Activated CD8-positive, alpha-beta T cell treated with anti-CD3 and anti-CD28 coated beads for 36 hours (primary cell): Measurements from ENCODE around the gene LOXL3. TPM values are rescaled to one million over a fixed set of nuclear protein-coding genes. Genes with fewer than 3 reads are reported as not detected.

Experiments used
- ATAC-seq: fragments of 200-7000 bp; cut with Tn5 transposase; one replicate; pipeline ENCODE4 v1.10.0; 2021; ENCODE audit warnings: mild to moderate bottlenecking, moderate library complexity
- CTCF ChIA-PET: fragments of 350-600 bp; sonication (Branson Sonifier 250); formaldehyde crosslinking; loops from one replicate; lab custom pipeline; 2021; ENCODE audit warnings: antibody characterized with exemption; lab: Charles Lee
- POLR2A ChIA-PET: fragments of 350-600 bp; sonication (Branson Sonifier 250); formaldehyde crosslinking; loops from one replicate; lab custom pipeline; 2021; ENCODE audit warnings: antibody characterized with exemption; lab: Charles Lee
- DNase-seq: peaks from one replicate; pipeline ENCODE4 v3.0.0-alpha.2; 2020
- H3K27ac Mint-ChIP-seq: one replicate; pipeline ENCODE4 v1.8.0; 2021; ENCODE audit warnings: mild to moderate bottlenecking, mixed read lengths
- H3K27me3 Mint-ChIP-seq: one replicate; pipeline ENCODE4 v1.8.0; 2021; ENCODE audit warnings: mixed read lengths
- H3K36me3 Mint-ChIP-seq: one replicate; pipeline ENCODE4 v1.8.0; 2021; ENCODE audit warnings: low read depth, mixed read lengths
- H3K4me1 Mint-ChIP-seq: one replicate; pipeline ENCODE4 v1.8.0; 2021; ENCODE audit warnings: low read depth, mixed read lengths
- H3K4me3 Mint-ChIP-seq: one replicate; pipeline ENCODE4 v1.8.0; 2021; ENCODE audit warnings: mild to moderate bottlenecking, moderate library complexity, mixed read lengths
- H3K9me3 Mint-ChIP-seq: one replicate; pipeline ENCODE4 v1.8.0; 2021; ENCODE audit warnings: mixed read lengths
- CTCF ChIP-seq: fragments of 200-600 bp; IDR thresholded peaks from one replicate; pipeline ENCODE4 v1.8.0; 2022; ENCODE audit warnings: antibody characterized with exemption, mild to moderate bottlenecking
- intact Hi-C: fragments of 100-400 bp; cut with micrococcal nuclease; formaldehyde crosslinking; loops from one replicate; pipeline ENCODE4 v1.10.0; 2022
- total RNA-seq, 2 experiments: library from RNA; stranded (reverse); gene quantifications; one replicate each; pipeline ENCODE4 v1.2.3, GENCODE V29; 2021

Gene LOXL3
- total RNA-seq, 2 experiments from 2014 or later, result 0.38 to 0.60 TPM

- POLR2A ChIA-PET, result no interaction called here
- no peaks in the 10 kb centered on the region for H3K9me3 Mint-ChIP-seq
- ATAC-seq (no peak), DNase-seq (no peak)
- intact Hi-C loops, result no loop called here
- CTCF ChIA-PET, result interaction anchor here (1.3 kb wide), 1 partner anchor 11 kb away, joined by 3 read pairs; no protein-coding TSS in a partner anchor
- no peak for TF ChIP-seq CTCF
- no peak overlapping the region for H3K4me3 Mint-ChIP-seq
- H3K27me3 Mint-ChIP-seq, result peaks cover 20% of the 10 kb centered on the region
- H3K4me1 Mint-ChIP-seq, result peaks cover 3% of the 10 kb centered on the region
- no peaks in the 10 kb centered on the region for H3K36me3 Mint-ChIP-seq
- no peak overlapping the region for H3K27ac Mint-ChIP-seq
These were observed 42.8 kb upstream of the LOXL3 start for GRCh38 chr2:74596584-74596983.

- CTCF ChIA-PET, result interaction anchor here (1.1 to 1.3 kb wide), 5 partner anchors 8 to 64 kb away, joined by 3 to 5 read pairs (median 3); no protein-coding TSS in a partner anchor
- Mint-ChIP-seq H3K4me1 (peaks cover 3% of the 10 kb centered on the region), H3K9me3 (no peaks in the 10 kb centered on the region), H3K36me3 (no peaks in the 10 kb centered on the region), H3K4me3 (no peak overlapping the region), H3K27ac (no peak overlapping the region), H3K27me3 (peaks cover 23% of the 10 kb centered on the region)
- intact Hi-C loops, result no loop called here
- ATAC-seq (no peak), DNase-seq (no peak)
- POLR2A ChIA-PET, result no interaction called here
- TF ChIP-seq CTCF, result no peak
These were observed 40.4 kb upstream of the LOXL3 start for GRCh38 chr2:74593826-74594772.

- intact Hi-C loops, result loop anchor here (5.0 kb wide), 1 partner anchor 56 kb away; no protein-coding TSS in a partner anchor
- no peak for TF ChIP-seq CTCF
- no peaks in the 10 kb centered on the region for H3K36me3 Mint-ChIP-seq
- no peak for DNase-seq
- H3K27me3 Mint-ChIP-seq, result peaks cover 14% of the 10 kb centered on the region
- no peaks in the 10 kb centered on the region for H3K9me3 Mint-ChIP-seq
- ATAC-seq, result no peak
- POLR2A ChIA-PET, result interaction anchor here (1.6 to 4.1 kb wide), 2 partner anchors 14 to 106 kb away, joined by 5 to 27 read pairs; partner anchors contain the start of genes CCDC142 and TTC31
- H3K4me3 Mint-ChIP-seq, result no peak overlapping the region
- no peak overlapping the region for H3K27ac Mint-ChIP-seq
- CTCF ChIA-PET, result interaction anchor here (0.7 to 10.1 kb wide), 20 partner anchors 12 to 553 kb away, joined by 3 to 108 read pairs (median 6); partner anchors contain the start of genes AUP1, CCDC142, HTRA2 and MRPL53
- peaks cover 23% of the 10 kb centered on the region for H3K4me1 Mint-ChIP-seq
These were observed 34.9 kb upstream of the LOXL3 start for GRCh38 chr2:74588664-74589063.

GRCh38 chr2:74587664-74588277 is 34.0 kb upstream of the LOXL3 start:
- Mint-ChIP-seq H3K9me3 (no peaks in the 10 kb centered on the region), H3K27ac (no peak overlapping the region), H3K4me3 (no peak overlapping the region), H3K4me1 (peaks cover 23% of the 10 kb centered on the region), H3K27me3 (peaks cover 9% of the 10 kb centered on the region), H3K36me3 (no peaks in the 10 kb centered on the region)
- peak; percentile 71 for TF ChIP-seq CTCF
- peak; percentile 79 for DNase-seq
- CTCF ChIA-PET, result interaction anchor here (0.7 to 10.1 kb wide), 29 partner anchors 12 to 554 kb away, joined by 3 to 108 read pairs (median 5); partner anchors contain the start of genes AUP1, CCDC142, HTRA2 and INO80B
- intact Hi-C loops, result loop anchor here (1.0 to 5.0 kb wide), 2 partner anchors 55 to 104 kb away; partner anchors contain the start of gene TTC31
- ATAC-seq, result peak; percentile 77
- POLR2A ChIA-PET, result interaction anchor here (1.6 to 4.1 kb wide), 2 partner anchors 13 to 106 kb away, joined by 5 to 27 read pairs; partner anchors contain the start of genes CCDC142 and TTC31
